Esophagus squamous epithelium (tissue), 5 donors: ENCODE data around the gene PSMD5. TPM values are rescaled to one million over a fixed set of nuclear protein-coding genes. Genes with fewer than 3 reads are reported as not detected.

ENCODE experiments used
- DNase-seq: peaks from one replicate; lab custom pipeline; 2025; lab: John Stamatoyannopoulos, UW
- H3K27ac ChIP-seq, 4 donors: fragments of 200-600 bp; sonication (generic); one replicate each; pipeline ENCODE4 v1.5.1; 2016 to 2019; ENCODE audit warnings: mild to moderate bottlenecking in 1 of 4
- H3K27me3 ChIP-seq, 4 donors: fragments of 200-600 bp; sonication (generic); 1 replicate in 3 of 4; 2 replicates in 1 of 4; pipeline versions ENCODE4 v1.5.1 to v1.6.0; 2017 to 2021; ENCODE audit warnings: antibody characterized with exemption in 1 of 4
- H3K36me3 ChIP-seq, 3 donors: fragments of 200-600 bp; sonication (generic); one replicate each; pipeline ENCODE4 v1.5.1; 2016 to 2019
- H3K4me1 ChIP-seq, 3 donors: fragments of 200-600 bp; sonication (generic); one replicate each; pipeline ENCODE4 v1.5.1; 2017 to 2019
- H3K4me3 ChIP-seq, 4 donors: fragments of 200-600 bp; sonication (generic); 1 replicate in 3 of 4; 2 replicates in 1 of 4; pipeline ENCODE4 v1.5.1; 2016 to 2019; ENCODE audit warnings: mild to moderate bottlenecking in 2 of 4, moderate library complexity in 1 of 4
- H3K9me3 ChIP-seq, 3 donors: fragments of 200-600 bp; sonication (generic); one replicate each; pipeline ENCODE4 v1.5.1; 2016 to 2019
- POLR2A ChIP-seq, 4 donors: fragments of 450-650 bp; IDR thresholded peaks; one replicate each; pipeline ENCODE4 v1.6.1; 2017; ENCODE audit warnings: antibody characterized with exemption in 4 of 4, mild to moderate bottlenecking in 4 of 4, moderate library complexity in 3 of 4
- WGBS, 2 donors: methylation state at CpG; one replicate each; pipeline ENCODE4 v1.1.5; 2018; 5-methylcytosine and 5-hydroxymethylcytosine counted together
- intact Hi-C: fragments of 100-400 bp; cut with DNase I; formaldehyde crosslinking; loops from one replicate; pipeline ENCODE4 v1.15.0; 2022
- total RNA-seq, 4 donors: library from RNA; depleted of rRNA; stranded (reverse); fragments of >200 nt; gene quantifications; one replicate each; pipeline ENCODE4 v1.1.0, GENCODE V29; 2016
- TF ChIP-seq, protein P1 (sequence below), 6 experiments: fragments of 450-650 bp in 4 of 6; fragments of 200-600 bp in 2 of 6; sonication (generic) in 2 of 6; IDR thresholded peaks; one replicate each; pipeline ENCODE4 v1.5.1; 2016 to 2019; ENCODE audit warnings: antibody characterized with exemption in 6 of 6, mild to moderate bottlenecking in 4 of 6, moderate library complexity in 4 of 6
- donor health status: DM: yes; HTN: yes; CAD: no.

Gene PSMD5
- total RNA-seq, 4 donors from 2014 or later = 21.4 to 35.3 (median 33.3) TPM

DNA sequence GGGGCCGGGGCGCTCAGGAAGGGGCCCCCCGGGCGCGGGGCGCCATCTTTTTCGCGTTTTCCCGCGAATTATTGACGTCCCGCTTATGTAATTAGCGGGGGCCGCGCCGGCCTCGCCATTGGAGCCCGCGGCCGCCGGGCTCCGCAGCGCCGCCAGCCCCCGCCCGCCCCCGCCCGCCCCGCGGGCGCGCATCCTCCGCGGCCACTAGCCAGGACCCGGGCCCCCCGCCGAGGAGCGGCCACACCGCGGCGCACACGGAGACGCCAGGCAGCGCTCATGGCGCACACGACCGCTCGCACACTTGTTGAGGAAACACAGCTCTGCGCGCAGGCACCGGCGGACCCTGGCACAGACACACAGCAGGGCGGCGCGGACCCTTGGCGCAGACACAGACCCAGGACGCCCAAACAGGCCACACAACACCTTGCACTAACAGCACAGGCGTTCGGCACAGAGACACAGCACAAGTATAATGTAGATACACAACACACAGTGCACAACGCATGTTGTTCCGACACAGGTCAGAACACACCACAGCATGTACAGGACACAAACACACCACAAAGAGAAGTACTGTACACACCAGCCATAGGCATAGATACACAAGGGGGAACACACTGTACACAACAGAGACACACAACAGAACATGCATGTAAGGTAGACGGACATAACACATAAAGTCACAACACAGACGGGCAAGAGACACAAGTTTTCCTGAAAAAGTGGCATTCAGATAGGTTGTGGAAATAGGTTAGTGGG is 34.7 kb upstream of the PSMD5 start:
- Histone ChIP-seq H3K27ac (peak overlapping the region; percentile 97 to 100 (median 98)), H3K4me1 (peaks cover 13 to 51% (median 20%) of the 10 kb centered on the region in 3 donors), H3K27me3 (no peaks in the 10 kb centered on the region), H3K9me3 (no peaks in the 10 kb centered on the region), H3K4me3 (peak overlapping the region; percentile 74 to 87 (median 80)), H3K36me3 (peaks cover 0 to 21% (median 0%) of the 10 kb centered on the region in 3 donors)
- TF ChIP-seq, protein P1, sequence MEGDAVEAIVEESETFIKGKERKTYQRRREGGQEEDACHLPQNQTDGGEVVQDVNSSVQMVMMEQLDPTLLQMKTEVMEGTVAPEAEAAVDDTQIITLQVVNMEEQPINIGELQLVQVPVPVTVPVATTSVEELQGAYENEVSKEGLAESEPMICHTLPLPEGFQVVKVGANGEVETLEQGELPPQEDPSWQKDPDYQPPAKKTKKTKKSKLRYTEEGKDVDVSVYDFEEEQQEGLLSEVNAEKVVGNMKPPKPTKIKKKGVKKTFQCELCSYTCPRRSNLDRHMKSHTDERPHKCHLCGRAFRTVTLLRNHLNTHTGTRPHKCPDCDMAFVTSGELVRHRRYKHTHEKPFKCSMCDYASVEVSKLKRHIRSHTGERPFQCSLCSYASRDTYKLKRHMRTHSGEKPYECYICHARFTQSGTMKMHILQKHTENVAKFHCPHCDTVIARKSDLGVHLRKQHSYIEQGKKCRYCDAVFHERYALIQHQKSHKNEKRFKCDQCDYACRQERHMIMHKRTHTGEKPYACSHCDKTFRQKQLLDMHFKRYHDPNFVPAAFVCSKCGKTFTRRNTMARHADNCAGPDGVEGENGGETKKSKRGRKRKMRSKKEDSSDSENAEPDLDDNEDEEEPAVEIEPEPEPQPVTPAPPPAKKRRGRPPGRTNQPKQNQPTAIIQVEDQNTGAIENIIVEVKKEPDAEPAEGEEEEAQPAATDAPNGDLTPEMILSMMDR (IDR thresholded peaks at IDR 0.05) = no peak
- TF ChIP-seq POLR2A (IDR thresholded peaks at IDR 0.05) = peak in 1 of 4 donors; percentile 51
- WGBS, 2 donors = 4 to 5% methylated on average over 5 to 6 of the region's 63 CpGs
- intact Hi-C loops = loop anchor here (5.0 kb wide), 1 partner anchor 60 kb away; no protein-coding TSS in a partner anchor
- no peak for DNase-seq

DNA sequence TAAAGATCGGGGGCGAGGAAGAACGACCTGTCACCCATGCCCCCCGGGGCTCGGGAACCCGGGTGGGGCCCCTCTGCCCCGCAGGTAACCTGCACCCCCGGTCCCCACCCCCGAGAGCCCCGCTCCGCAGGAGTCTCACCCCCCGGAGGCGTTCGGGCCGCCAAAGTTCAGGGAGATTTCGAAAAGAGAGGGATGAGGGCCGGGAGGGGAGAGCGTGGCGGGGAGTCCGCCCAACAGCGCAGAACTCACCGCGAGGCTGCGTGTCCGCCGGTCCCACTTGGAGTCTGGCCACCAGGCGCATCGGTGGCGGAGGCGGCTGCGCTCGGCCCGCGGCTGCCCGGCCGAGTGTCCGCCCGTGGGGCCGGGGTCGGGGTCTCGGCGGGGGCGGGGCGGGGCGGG is 34.1 kb upstream of the PSMD5 start, which contains the start of gene PHF19:
PHF19 (minus strand) TSS at position 347 of the 399 bp plus-strand sequence. CDS start 2,447 bp downstream, outside the sequence.
- intact Hi-C loops = loop anchor here (5.0 kb wide), 1 partner anchor 60 kb away; no protein-coding TSS in a partner anchor
- 0% methylated on average over 8 of the region's 45 CpGs; no CpG with 5 or more reads in 1 of the 2 donors for WGBS, 2 donors
- peak within 1 kb of the TSS; percentile 97 to 100 (median 98) for H3K27ac ChIP-seq
- H3K4me1 ChIP-seq = peaks cover 13 to 54% (median 20%) of the 10 kb centered on the region in 3 donors
- no peaks in the 10 kb centered on the region for H3K27me3 ChIP-seq
- no peak for DNase-seq
- H3K36me3 ChIP-seq = peaks cover 0 to 27% (median 0%) of the 10 kb centered on the region in 3 donors
- no peaks in the 10 kb centered on the region for H3K9me3 ChIP-seq
- H3K4me3 ChIP-seq = peak within 1 kb of the TSS; percentile 74 to 87 (median 80)
- TF ChIP-seq, protein P1 (IDR thresholded peaks at IDR 0.05) = no peak
- TF ChIP-seq POLR2A (IDR thresholded peaks at IDR 0.05) = no peak

DNA sequence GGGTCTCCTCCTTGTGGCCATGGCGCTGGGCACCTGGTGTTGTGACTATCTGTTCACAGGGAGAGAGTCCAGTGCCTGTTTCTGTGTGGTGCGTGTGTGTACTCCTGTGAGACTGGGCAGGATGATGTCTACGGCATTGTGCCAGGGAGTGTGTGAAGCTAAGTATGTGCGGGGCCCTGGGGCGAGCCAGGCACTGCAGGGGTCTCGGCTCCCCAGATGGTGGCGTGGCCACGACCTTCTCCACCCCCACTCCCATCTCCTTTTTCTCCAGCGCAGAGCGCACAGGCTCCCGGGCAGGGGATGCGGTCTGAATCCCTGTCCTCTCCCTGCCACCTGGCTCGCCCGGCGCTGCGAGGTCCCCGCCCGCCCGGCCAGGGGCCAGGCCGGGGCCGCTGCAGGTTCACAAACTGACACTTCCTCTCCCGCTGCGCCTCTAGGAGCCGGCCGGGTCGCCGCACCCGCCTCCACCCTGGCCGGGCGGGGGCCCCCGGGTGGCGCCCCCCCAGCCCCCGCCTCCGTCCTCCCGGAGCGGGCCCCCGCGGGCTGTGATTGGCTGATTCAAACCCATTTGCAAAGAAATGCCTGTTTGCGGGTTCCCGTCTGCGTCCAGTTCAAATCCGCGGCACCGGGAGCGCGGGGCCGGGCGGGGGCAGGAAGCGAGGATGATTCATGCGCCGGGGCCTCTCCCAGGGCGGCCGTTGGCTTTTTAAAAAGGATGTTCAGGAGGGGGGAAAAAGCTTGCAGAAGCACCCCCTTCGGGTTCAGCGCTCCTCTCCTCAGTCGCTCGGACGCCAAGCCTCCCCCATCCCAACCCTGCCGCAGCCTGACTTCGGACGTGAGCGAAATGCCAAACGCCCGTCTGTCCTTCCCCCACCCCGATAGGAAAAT is 33.5 kb upstream of the PSMD5 start:
- H3K9me3 ChIP-seq = no peaks in the 10 kb centered on the region
- H3K4me3 ChIP-seq = peak overlapping the region; percentile 74 to 87 (median 80)
- H3K27ac ChIP-seq = peak overlapping the region; percentile 97 to 100 (median 98)
- H3K36me3 ChIP-seq = peaks cover 0 to 27% (median 0%) of the 10 kb centered on the region in 3 donors
- H3K4me1 ChIP-seq = peaks cover 13 to 54% (median 20%) of the 10 kb centered on the region in 3 donors
- 4% methylated on average over 9 to 12 of the region's 65 CpGs for WGBS, 2 donors
- intact Hi-C loops = loop anchor here (5.0 kb wide), 1 partner anchor 61 kb away; no protein-coding TSS in a partner anchor
- H3K27me3 ChIP-seq = no peaks in the 10 kb centered on the region
- TF ChIP-seq POLR2A (IDR thresholded peaks at IDR 0.05) = peak in 3 of 4 donors; percentile 24 to 65 (median 47)
- TF ChIP-seq, protein P1 (IDR thresholded peaks at IDR 0.05) = no peak
- DNase-seq = no peak

DNA sequence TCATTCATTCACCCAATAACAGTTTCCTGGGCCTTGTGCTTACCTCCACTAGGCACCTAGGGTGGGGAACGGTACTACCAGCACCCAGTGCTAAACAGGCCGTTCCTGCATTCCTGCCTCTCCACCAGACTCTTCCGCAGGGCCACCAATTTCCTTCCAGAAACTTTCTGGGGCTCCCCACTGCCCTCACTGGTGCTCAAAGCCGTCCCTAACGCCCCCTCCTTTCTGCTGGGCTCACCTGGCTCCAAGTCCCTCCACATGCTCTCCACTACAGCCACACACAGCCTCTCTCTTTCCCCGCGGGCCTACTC is 32.9 kb upstream of the PSMD5 start:
- Histone ChIP-seq H3K36me3 (peaks cover 0 to 32% (median 0%) of the 10 kb centered on the region in 3 donors), H3K9me3 (no peaks in the 10 kb centered on the region), H3K4me1 (peaks cover 13 to 54% (median 20%) of the 10 kb centered on the region in 3 donors), H3K27ac (peak overlapping the region; percentile 97 to 100 (median 98)), H3K4me3 (peak overlapping the region; percentile 74 to 87 (median 80)), H3K27me3 (no peaks in the 10 kb centered on the region)
- intact Hi-C loops = loop anchor here (5.0 kb wide), 1 partner anchor 62 kb away; no protein-coding TSS in a partner anchor
- no peak for TF ChIP-seq POLR2A (IDR thresholded peaks at IDR 0.05)
- no peak for DNase-seq
- 25 to 42% methylated on average over 7 of the region's 7 CpGs for WGBS, 2 donors

DNA sequence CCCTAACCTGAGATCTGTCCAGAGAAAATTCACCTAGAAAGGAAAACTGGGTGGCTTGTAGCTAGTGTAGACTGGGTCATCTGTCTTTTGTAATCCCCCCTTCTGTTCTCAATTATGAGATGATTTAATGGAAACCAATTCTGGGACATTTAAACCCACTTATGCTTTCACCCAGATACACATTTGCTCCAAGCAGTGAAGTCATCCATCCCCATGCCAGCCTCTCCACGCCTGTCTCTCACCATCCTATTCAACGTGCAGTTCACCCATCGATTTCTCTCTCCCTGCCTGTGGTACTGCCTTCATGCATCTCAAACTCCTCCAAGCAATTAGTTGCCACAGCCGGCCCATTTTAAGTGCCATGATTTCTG is 32.5 kb upstream of the PSMD5 start:
- Histone ChIP-seq H3K9me3 (no peaks in the 10 kb centered on the region), H3K4me1 (peaks cover 13 to 55% (median 20%) of the 10 kb centered on the region in 3 donors), H3K36me3 (peaks cover 0 to 36% (median 0%) of the 10 kb centered on the region in 3 donors), H3K27ac (peak overlapping the region; percentile 97 to 100 (median 98)), H3K27me3 (no peaks in the 10 kb centered on the region), H3K4me3 (no peak overlapping the region)
- WGBS, 2 donors = 56 to 58% methylated on average over 4 of the region's 4 CpGs
- intact Hi-C loops = loop anchor here (5.0 kb wide), 1 partner anchor 62 kb away; no protein-coding TSS in a partner anchor
- TF ChIP-seq, protein P1 (IDR thresholded peaks at IDR 0.05) = no peak
- no peak for TF ChIP-seq POLR2A (IDR thresholded peaks at IDR 0.05)
- DNase-seq = no peak
